Measurements from ENCODE around the gene SAFB.

DNA sequence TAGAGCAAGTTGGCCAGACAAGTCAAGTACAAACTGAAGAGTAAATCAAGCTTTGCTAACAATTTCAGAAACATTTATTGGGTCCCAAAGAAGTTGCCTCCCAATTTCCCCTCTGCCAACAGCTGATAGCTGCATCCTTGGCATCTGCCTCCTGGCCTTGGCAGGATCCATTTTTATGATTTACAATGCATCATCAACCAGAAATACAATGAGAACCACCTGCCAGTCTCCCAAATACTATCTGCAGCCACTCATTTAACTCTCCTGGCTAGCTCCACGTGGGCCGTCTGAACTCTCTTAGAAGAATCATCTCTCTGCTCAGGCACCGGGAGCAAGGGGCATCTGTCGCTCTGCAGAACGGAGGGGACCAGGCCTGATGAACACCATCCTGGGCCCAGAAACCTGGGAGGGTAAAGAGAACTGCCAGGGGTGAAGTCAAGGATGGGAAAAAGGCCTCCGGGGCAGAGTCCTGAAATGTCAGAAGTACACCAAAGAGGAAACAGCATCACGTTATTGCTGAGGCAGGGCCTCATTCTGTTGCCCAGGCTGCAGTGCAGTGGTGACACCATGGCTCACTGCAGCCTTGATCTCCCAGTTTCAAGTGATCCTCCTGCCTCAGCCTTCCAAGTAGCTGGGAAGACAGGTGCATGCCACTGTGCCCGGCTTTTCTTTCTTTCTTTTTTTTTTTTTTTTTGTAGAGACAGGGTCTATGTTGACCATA, 94.5 kb downstream of the SAFB start:
- TF ChIP-seq, protein P1, sequence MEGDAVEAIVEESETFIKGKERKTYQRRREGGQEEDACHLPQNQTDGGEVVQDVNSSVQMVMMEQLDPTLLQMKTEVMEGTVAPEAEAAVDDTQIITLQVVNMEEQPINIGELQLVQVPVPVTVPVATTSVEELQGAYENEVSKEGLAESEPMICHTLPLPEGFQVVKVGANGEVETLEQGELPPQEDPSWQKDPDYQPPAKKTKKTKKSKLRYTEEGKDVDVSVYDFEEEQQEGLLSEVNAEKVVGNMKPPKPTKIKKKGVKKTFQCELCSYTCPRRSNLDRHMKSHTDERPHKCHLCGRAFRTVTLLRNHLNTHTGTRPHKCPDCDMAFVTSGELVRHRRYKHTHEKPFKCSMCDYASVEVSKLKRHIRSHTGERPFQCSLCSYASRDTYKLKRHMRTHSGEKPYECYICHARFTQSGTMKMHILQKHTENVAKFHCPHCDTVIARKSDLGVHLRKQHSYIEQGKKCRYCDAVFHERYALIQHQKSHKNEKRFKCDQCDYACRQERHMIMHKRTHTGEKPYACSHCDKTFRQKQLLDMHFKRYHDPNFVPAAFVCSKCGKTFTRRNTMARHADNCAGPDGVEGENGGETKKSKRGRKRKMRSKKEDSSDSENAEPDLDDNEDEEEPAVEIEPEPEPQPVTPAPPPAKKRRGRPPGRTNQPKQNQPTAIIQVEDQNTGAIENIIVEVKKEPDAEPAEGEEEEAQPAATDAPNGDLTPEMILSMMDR (IDR thresholded peaks at IDR 0.05), result no peak
- TF ChIP-seq POLR2A (IDR thresholded peaks at IDR 0.05) (no peak), EP300 (IDR thresholded peaks at IDR 0.05) (no peak), POLR2AphosphoS5 (IDR thresholded peaks at IDR 0.05) (no peak)

Data from gastroesophageal sphincter (tissue), 3 donors.